ENCODE results near the gene NPY4R.
"Not testable (repeated sequence)": the region's sequence is repeated elsewhere in the genome, so short reads cannot be mapped to it uniquely, and the experiment has no call there.

The NPY4R gene

DNA sequence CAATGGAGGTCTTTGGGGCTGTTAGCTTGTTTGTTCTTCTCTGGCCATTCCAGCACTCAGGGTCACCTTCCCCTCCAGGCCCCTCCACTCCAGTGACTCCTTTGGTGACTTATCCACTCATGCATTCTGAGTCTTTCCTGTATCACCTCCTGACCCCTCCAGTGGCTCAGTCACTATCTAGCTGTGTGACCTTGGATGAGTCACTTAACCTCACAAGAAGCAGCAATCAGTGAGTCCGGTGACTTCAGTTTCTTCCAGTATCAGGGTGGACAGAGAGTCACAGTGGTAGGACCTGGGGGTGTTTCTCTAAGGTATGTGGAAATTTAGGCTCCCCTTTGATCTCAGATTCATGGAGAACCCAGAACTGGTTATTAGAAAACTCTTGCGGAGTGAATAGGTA lies 9.8 kb downstream of the NPY4R start:
- DNase-seq = not testable (repeated sequence)

DNA sequence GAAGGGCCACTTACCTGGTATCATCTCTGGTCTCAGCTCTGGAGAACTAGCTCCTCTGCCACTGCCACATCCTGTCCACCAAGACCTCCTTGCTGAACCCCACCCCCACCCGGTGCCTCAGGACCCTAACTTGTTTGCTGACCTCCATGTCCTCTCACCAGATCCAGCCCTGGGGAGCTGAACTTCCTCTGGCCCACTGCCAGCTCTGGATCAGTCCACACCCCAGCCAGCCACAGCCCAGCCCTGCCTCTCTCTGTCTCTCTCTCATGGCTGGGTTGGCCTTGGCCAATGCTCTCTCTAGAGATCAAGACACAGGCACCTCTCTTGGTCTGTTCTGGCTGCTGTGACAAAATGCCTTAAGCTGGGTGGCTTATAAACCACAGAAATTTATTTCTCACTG lies 14.4 kb downstream of the NPY4R start:
- DNase-seq = not testable (repeated sequence)

DNA sequence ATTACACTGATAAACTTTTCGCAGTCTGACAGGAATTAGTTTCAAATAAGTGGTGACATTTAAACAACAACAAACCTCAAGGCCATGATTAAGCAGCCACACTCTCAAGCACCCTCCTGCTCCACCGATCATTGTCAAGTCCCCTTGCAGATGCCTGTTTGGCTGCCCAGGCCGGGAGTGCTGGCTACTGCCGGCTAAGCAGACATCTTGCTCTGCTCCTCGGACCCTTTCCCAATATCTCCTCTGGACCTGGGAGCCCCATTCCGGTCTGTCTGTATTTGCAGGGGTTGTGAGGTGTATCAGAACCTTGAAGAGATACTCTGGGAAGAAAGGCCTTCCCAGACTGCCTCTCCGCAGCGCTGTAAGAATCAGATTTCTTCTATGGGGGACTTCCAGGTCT lies 14.9 kb downstream of the NPY4R start:
- DNase-seq = not testable (repeated sequence)

DNA sequence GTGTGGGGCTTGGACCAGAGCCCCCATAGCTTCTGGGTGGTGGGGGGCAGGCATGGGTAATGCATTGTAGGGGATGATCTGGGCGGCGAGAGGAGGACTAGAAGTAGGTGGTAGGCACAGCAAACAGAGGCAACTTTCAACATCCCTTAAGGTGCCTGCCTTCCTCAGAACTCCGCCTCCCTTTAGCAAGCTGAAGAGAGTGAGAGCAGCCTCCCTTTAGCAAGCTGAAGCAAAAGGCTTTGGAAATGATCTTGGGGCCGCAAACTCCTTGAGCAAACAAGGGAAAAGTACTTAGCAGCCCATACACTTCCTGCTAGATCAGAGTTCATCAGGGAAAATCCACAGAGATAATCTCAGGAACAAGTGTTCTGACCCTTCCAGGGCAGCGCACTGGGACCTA lies 18.3 kb downstream of the NPY4R start:
- not testable (repeated sequence) for DNase-seq

DNA sequence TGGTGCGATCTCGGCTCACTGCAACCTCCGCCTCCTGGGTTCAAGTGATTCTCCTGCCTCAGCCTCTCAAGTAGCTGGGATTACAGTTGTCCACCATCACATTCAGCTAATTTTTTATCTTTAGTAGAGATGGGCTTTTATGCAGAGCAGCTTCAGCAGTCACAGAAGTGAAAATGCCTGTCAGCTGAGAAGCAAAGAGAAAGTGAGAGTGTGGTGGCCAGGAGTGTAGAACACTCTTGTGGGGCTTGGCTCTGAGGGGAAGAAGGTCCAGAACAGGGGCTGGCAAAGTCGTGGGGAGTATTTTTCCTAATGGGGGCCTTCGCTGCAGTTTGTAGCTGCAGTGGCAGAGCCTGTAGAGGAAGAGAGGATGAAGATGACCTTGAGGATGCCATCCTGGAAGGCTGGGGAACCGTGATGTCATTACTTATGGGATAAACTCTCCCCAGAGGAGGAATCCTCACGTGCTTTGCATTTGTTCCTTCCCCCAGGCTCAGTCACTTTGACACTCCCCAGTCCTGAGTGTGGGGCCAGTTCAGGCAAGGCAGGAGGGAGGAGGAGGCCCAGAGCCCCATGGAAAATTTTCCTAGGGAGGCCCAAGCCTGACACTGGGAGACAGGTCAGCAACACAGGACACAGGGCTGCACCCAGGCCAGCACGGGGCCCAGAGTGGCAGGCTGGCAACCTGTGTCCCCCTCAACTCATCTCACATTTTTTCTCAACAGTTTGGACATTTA lies 20.2 kb downstream of the NPY4R start:
- DNase-seq = not testable (repeated sequence)

DNA sequence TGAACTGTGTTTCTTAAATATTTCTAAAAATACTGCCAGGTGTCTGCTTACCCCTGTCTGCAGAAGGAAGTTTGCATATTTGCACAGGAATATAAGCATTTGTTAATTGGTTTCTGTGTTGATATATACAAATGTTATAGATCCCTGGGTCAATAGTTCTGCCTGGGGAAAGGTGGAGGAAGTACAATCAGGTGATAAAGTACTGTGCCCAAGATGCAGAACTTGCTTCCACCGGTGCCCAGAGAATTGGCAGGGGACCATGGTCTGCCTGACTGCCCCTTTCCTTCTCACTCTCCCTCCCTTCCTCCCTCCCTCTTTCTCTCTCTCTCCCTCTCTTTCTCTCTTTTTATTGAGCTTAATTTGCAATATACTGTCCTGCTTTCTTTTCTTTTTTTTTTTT lies 22.3 kb downstream of the NPY4R start:
- DNase-seq = not testable (repeated sequence)

DNA sequence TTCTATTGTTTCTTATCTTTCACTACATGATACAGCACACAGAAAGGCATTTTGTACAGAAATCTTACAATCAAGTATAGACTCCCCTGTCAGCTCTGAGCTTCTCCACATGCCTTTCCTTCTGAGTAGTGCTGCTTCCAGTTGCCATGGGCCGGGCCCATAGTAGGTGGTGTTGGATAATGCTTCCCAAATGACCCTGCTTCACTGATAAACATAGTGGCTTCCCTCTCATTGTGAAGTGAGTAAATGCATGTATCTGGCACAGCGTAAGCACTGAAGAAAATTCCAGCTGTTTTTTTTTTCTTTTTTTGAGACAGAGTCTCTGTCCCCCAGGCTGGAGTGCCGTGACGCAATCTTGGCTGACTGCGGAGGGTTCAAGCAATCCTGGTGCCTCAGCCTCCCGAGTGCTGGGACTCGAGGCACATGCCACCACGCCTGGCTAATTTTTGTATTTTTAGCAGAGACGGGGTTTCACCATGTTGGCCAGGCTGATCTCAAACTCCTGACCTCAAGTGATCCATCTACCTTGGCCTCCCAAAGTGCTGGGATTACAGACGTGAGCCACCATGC lies 23.0 kb downstream of the NPY4R start:
- not testable (repeated sequence) for DNase-seq

DNA sequence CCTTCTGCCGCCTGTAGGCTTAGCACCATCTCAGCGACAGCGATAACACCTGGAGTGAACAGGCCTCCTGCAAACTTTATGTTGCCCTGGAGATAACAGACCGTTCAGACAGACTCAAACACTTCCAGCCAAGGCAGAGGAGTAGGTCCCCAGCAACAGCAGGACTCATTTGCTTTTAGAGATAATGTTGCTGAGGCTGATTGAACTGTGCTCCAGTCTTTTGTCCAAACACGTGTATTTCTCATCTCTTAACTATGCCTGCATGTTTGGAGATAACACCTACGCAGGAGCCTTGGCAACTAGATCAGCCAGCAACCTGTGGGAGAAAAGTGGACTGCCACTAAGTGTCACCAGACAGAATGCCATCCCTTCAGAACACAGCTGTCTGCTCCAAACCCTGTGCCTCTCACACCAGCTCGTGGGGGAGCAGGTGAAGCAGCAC lies 23.9 kb downstream of the NPY4R start:
- DNase-seq = not testable (repeated sequence)

DNA sequence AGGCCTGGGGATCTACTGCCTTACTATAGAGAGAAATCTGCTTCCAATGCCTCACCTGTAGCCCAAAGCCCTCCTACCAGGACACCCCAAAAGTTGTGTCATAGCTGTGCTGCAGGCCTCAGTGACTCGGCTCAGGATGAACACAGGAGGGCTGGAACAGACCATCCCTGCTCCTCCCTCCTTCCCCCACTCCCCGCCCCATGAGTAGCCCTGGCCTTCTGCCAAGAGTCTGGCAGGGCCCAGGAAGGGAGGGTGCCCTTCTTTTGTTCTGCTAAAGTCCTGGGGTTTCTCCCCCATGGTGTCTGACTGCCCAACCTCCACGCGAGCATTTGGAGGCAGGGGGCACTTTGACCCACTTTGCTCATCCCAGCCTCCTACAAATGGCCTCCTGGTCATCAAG lies 24.8 kb downstream of the NPY4R start:
- not testable (repeated sequence) for DNase-seq

DNA sequence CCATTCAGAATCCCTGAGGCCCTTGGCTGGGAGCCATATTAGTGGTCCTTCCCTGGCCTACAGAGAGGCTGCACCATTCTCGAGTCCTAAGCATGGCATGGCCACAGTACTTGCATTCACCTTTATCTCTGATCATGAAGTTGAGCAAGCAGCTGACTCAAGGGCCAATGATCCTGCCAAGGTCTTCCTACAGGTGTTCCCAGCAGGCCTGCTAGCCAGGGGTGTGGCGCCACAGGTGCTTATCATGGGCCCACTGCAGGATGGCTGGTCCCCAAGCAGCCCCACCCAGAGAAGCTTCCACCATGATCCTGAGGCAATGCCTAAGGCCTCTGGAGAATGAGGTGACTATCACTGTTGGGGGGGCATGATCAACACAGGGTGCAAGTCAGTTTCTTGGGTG lies 42.2 kb downstream of the NPY4R start:
- DNase-seq = not testable (repeated sequence)

DNA sequence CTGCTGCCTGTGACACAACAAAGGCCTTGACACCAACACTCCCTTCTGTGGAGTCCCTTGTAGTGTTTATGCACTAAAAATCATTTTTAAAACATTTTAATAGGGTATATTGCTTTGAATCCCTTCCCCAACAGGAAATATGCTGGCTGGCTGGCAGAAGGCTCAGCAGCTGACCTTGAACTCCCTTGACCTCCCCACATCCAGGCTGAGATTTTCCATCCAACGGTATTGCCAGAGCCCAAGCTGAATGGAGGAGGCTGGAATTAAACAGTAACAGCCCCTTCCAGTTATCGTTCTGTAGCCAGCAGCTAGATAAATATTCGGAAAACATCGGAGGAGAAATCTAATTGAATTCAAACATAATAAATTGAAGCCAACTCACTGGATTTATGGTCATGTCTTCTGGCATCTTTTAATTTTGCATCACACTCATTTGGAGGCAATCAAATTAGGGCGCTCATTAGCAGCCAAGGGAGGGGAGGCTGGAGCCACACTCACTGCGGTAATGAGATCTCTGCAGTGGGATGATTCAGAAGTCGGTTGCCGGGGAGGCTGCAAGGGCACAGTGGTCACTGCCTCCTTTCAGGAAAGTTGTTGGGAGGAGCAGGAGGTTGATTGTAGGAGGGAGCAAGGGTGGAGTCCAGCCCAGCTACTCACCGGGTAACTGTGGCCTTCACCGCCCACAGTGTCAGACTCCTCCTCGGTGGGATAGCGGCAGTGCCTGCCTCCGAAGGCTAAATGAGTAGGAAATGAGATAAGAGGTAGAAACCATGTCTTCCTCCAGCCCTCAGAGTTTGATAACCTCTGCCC lies 46.0 kb downstream of the NPY4R start:
- DNase-seq = not testable (repeated sequence)

DNA sequence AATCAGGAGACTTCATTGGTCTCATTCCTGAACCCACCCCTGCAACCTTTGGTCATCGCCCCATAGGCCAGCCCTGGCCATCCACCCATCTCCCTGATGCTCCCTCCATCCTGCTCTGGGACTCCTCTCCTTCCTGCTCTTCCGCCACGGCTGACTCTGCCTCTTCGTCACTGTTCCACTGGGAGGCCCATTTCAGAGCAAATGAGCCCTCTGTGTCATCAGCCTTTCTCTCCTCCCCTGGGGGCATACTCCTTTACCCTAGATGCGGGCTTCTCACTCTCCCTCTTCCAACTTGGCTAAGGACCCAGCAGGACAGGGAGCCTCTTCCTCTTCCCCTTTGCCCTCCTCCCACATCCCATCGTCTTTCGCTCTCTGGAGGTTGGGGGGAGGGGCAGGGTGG lies 47.5 kb downstream of the NPY4R start:
- not testable (repeated sequence) for DNase-seq

DNA sequence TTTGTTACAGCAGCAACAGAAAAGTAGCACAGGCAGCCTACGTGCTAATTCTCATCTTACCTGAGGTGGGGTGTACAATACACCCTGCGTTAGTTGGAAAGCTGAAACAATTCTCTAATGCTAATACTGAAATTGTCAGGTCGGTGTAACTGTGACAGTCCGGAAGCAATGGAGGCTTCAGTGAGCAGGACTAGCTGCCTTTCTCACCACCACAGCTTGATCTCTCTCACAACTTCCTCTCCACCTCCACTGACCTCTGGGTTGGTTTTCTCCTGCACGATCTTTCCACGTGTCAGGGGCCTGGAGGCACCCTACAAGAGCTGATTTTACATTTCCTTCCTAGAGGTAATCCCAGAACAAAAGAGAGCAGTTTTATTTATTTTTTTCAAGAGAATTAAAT lies 50.5 kb downstream of the NPY4R start:
- not testable (repeated sequence) for DNase-seq

DNA sequence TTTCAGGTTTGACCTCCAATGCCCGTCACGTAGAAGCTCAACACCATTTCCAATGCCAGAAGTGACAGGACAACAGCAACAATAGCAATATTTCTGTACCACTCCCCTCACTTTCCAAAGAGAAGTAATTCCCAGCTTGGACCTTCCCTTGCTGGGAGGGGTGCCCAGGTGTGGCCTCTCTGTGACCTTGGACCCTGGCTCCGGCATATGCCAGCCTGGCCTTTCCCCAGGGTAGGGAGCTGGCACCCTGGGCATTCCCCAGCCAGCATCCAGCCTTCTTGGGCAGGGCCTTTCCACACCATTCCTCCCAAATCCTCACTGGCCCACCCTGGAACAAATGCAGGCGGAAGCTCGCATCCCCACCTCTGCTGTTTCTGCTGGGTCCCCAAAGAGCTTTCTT lies 53.1 kb downstream of the NPY4R start:
- DNase-seq = not testable (repeated sequence)

DNA sequence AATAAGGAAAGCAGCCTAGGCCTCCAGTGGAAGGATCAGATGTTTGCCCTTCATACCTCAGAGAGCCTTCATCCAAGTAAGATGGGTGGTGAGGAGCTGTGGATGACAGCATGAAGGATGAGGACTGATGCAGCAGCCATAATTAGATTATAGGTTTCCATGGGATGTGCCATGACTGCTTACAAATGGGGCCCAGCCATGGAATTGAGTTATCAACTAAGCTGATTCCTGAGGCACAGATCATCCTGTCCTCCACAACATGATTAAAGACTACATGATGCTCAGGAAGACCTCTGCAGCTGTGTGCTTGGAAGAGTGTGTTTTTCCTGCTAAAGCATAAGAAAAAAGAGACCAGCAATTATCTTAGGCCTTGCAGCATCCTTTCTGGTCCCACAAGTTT lies 54.6 kb downstream of the NPY4R start:
- DNase-seq = not testable (repeated sequence)

Data from activated gamma-delta T cell (primary cell).